Stimulated activated CD8-positive, alpha-beta memory T cell treated with anti-CD3 and anti-CD28 coated beads, Interleukin-7, amount 100 ng/mL, for 4 hours (primary cell): Measurements from ENCODE around the gene ADGRD1.

Experiments
- DNase-seq, 2 donors: peaks; one replicate each; pipeline ENCODE4 v3.0.0-alpha.2; 2020; ENCODE audit warnings: low read depth in 2 of 2

ADGRD1 gene

GRCh38 chr12:130966443-130967030 is 12.8 kb downstream of the ADGRD1 start:
- no peak for DNase-seq

- DNase-seq: no peak
These were observed 13.9 kb downstream of the ADGRD1 start for GRCh38 chr12:130967636-130968035.

- no peak for DNase-seq
These were observed 14.9 kb downstream of the ADGRD1 start for GRCh38 chr12:130968611-130969010.

GRCh38 chr12:130969223-130969622 is 15.5 kb downstream of the ADGRD1 start:
- no peak for DNase-seq

- no peak for DNase-seq
These were observed 16.6 kb downstream of the ADGRD1 start for GRCh38 chr12:130970165-130970907.

GRCh38 chr12:130970908-130971233 is 17.2 kb downstream of the ADGRD1 start:
- DNase-seq: no peak

- DNase-seq: no peak
These were observed 18.3 kb downstream of the ADGRD1 start for GRCh38 chr12:130971925-130972585.

- DNase-seq: no peak
These were observed 18.9 kb downstream of the ADGRD1 start for GRCh38 chr12:130972586-130972950.

GRCh38 chr12:130973109-130973508 is 19.4 kb downstream of the ADGRD1 start:
- DNase-seq: no peak

GRCh38 chr12:130973906-130974305 is 20.2 kb downstream of the ADGRD1 start:
- no peak for DNase-seq

- no peak for DNase-seq
These were observed 21.4 kb downstream of the ADGRD1 start for GRCh38 chr12:130975116-130975515.

- DNase-seq: no peak
These were observed 22.5 kb downstream of the ADGRD1 start for GRCh38 chr12:130976171-130976720.

- DNase-seq: no peak
These were observed 23.5 kb downstream of the ADGRD1 start for GRCh38 chr12:130977046-130977742.

GRCh38 chr12:130977743-130978095 is 24.0 kb downstream of the ADGRD1 start:
- no peak for DNase-seq

GRCh38 chr12:130978785-130979184 is 25.1 kb downstream of the ADGRD1 start:
- no peak for DNase-seq

- DNase-seq: no peak
These were observed 27.5 kb downstream of the ADGRD1 start for GRCh38 chr12:130981074-130981742.

- DNase-seq: no peak
These were observed 28.2 kb downstream of the ADGRD1 start for GRCh38 chr12:130981911-130982310.

- no peak for DNase-seq
These were observed 29.0 kb downstream of the ADGRD1 start for GRCh38 chr12:130982565-130983225.

GRCh38 chr12:130983328-130984017 is 29.8 kb downstream of the ADGRD1 start:
- DNase-seq: no peak

- DNase-seq: no peak
These were observed 30.7 kb downstream of the ADGRD1 start for GRCh38 chr12:130984183-130985058.
